Subcutaneous abdominal adipose tissue (tissue), 5 donors: ENCODE data around the gene SCN4A.
"Not testable (repeated sequence)": the region's sequence is repeated elsewhere in the genome, so short reads cannot be mapped to it uniquely, and the experiment has no call there.

Experiments
- H3K27ac ChIP-seq: one replicate; pipeline ENCODE4 v1.7.0; 2013; ENCODE audit warnings: low read depth, mild to moderate bottlenecking, inconsistent platforms, low read length, moderate library complexity
- H3K27me3 ChIP-seq, 5 donors: one replicate each; pipeline ENCODE4 v1.7.0; 2013; ENCODE audit warnings: low read length in 5 of 5, inconsistent platforms in 1 of 5; ENCODE audit not compliant: control insufficient read depth in 5 of 5, insufficient read depth in 4 of 5
- H3K36me3 ChIP-seq, 5 donors: one replicate each; pipeline ENCODE4 v1.7.0; 2013; ENCODE audit warnings: low read length in 5 of 5; ENCODE audit not compliant: control insufficient read depth in 5 of 5, insufficient read depth in 5 of 5
- H3K4me1 ChIP-seq, 5 donors: one replicate each; pipeline ENCODE4 v1.7.0; 2013; ENCODE audit warnings: low read length in 5 of 5, mild to moderate bottlenecking in 3 of 5, moderate library complexity in 1 of 5; ENCODE audit not compliant: control insufficient read depth in 5 of 5, insufficient read depth in 5 of 5
- H3K4me3 ChIP-seq, 5 donors: one replicate each; pipeline ENCODE4 v1.7.0; 2013; ENCODE audit warnings: low read length in 5 of 5, low read depth in 1 of 5
- H3K9ac ChIP-seq, 5 donors: one replicate each; pipeline ENCODE4 v1.7.0; 2013; ENCODE audit warnings: low read length in 5 of 5, mild to moderate bottlenecking in 4 of 5, moderate library complexity in 3 of 5
- H3K9me3 ChIP-seq, 5 donors: one replicate each; pipeline ENCODE4 v1.7.0; 2013; ENCODE audit warnings: low read length in 5 of 5; ENCODE audit not compliant: control insufficient read depth in 5 of 5
- donor health status: healthy.
- donor health status: healthy.
- donor health status: healthy.
- donor health status: healthy.
- donor health status: healthy.

Gene SCN4A

DNA sequence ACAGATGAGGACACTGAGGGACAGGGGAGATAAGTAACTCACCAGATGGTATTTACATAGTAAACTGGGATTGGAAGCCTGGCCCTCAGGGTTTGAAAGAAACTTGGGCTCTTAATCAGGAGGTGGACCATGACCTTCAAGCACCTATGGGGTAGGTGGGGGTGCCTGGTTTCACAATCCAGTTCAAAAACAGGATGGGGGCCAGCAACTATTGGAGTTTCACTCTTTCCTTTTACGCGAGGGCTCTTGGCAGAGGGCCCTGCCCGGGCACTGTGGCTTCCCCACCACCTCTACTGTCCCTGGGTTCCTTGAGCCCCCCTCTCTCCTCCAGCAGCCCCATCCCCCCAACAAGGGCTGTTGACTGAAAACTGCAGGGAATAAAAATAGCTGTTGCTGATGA, 14.1 kb upstream of the SCN4A start:
- H3K4me1 ChIP-seq: peaks cover 12 to 84% (median 57%) of the 10 kb centered on the region in 5 donors
- peaks cover 0 to 13% (median 7%) of the 10 kb centered on the region in 5 donors for H3K27me3 ChIP-seq
- H3K9me3 ChIP-seq: peaks cover 0 to 2% (median 0%) of the 10 kb centered on the region in 5 donors
- H3K36me3 ChIP-seq: no peaks in the 10 kb centered on the region
- no peak overlapping the region for H3K4me3 ChIP-seq
- peak overlapping the region; percentile 54 for H3K27ac ChIP-seq
- peak overlapping the region in 1 of 5 donors; percentile 23 for H3K9ac ChIP-seq

DNA sequence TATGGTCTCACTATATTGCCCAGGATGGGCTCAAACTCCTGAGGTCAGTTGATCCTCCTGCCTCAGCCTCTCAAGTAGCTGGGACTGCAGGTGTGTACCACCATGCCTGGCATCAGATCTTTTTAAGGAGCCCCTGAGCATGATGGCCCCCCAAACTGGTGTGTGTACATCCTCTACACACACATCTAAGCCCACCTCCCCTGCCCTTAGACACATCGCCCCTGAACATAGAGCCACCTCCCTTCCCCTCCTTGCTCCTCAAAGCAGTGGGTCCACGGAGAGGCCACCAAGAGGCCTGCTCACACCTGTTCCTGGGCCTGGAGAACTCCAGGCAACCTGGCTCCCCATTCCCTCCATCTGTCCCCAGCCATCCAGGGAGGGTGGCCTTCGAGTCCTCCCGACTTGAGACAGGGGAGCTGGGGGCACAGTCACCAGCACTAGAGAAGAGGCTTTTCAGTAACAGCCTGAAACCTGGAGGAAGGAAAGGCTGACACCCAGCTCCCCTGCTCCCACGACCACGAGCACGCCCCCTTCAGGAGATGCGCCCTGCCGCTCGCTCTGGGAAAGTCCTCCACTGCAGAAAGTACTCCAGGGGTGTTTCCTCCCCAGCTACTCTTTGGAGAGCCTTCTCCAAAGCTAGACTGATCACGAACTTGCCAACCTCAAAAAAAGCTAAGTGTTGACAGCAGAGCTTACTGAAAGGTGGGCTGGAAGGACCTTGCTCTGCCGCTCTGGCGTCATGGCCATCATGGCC, 12.8 kb upstream of the SCN4A start:
- no peak overlapping the region for H3K4me3 ChIP-seq
- H3K9me3 ChIP-seq: peaks cover 0 to 5% (median 0%) of the 10 kb centered on the region in 5 donors
- H3K36me3 ChIP-seq: no peaks in the 10 kb centered on the region
- peak overlapping the region in 2 of 5 donors; percentile 38 to 63 for H3K9ac ChIP-seq
- H3K27me3 ChIP-seq: peaks cover 0 to 10% (median 4%) of the 10 kb centered on the region in 5 donors
- H3K27ac ChIP-seq: peak overlapping the region; percentile 84
- peaks cover 10 to 85% (median 58%) of the 10 kb centered on the region in 5 donors for H3K4me1 ChIP-seq

- H3K36me3 ChIP-seq: no peaks in the 10 kb centered on the region
- peaks cover 0 to 3% (median under 1%) of the 10 kb centered on the region in 5 donors for H3K27me3 ChIP-seq
- H3K9ac ChIP-seq: peak overlapping the region in 1 of 5 donors; percentile 46
- H3K4me1 ChIP-seq: peaks cover 8 to 85% (median 59%) of the 10 kb centered on the region in 5 donors
- no peak overlapping the region for H3K4me3 ChIP-seq
- H3K9me3 ChIP-seq: peaks cover 0 to 5% (median 0%) of the 10 kb centered on the region in 5 donors
- H3K27ac ChIP-seq: peak overlapping the region; percentile 84
These were observed 12.1 kb upstream of the SCN4A start for GRCh38 chr17:63984651-63985386.

GRCh38 chr17:63984236-63984635, 11.5 kb upstream of the SCN4A start:
- H3K9ac ChIP-seq: peak overlapping the region in 1 of 5 donors; percentile 46
- H3K4me3 ChIP-seq: no peak overlapping the region
- H3K27ac ChIP-seq: peak overlapping the region; percentile 84

GRCh38 chr17:63983320-63983719, 10.6 kb upstream of the SCN4A start:
- Histone ChIP-seq H3K9me3 (peaks cover 0 to 5% (median 0%) of the 10 kb centered on the region in 5 donors), H3K27ac (peak overlapping the region; percentile 84), H3K9ac (peak overlapping the region in 1 of 5 donors; percentile 43), H3K27me3 (peaks cover 0 to 2% (median 0%) of the 10 kb centered on the region in 5 donors), H3K4me3 (peak overlapping the region in 1 of 5 donors; percentile 6), H3K4me1 (peaks cover 8 to 86% (median 56%) of the 10 kb centered on the region in 5 donors), H3K36me3 (no peaks in the 10 kb centered on the region)

More at GRCh38 chr17:63984236-63984635, 11.5 kb upstream of the SCN4A start:
- H3K4me1 ChIP-seq: peaks cover 8 to 85% (median 59%) of the 10 kb centered on the region in 5 donors
- peaks cover 0 to 5% (median 0%) of the 10 kb centered on the region in 5 donors for H3K9me3 ChIP-seq
- no peaks in the 10 kb centered on the region for H3K36me3 ChIP-seq
- H3K27me3 ChIP-seq: peaks cover 0 to 2% (median 0%) of the 10 kb centered on the region in 5 donors

- Histone ChIP-seq H3K9ac (peak overlapping the region in 1 of 5 donors; percentile 43), H3K4me3 (peak overlapping the region in 1 of 5 donors; percentile 6), H3K4me1 (peaks cover 8 to 84% (median 51%) of the 10 kb centered on the region in 5 donors), H3K27ac (peak overlapping the region; percentile 84)
- H3K9me3 ChIP-seq, H3K36me3 ChIP-seq, H3K27me3 ChIP-seq: not testable (repeated sequence)
These were observed 9.9 kb upstream of the SCN4A start for GRCh38 chr17:63982641-63983040.

DNA sequence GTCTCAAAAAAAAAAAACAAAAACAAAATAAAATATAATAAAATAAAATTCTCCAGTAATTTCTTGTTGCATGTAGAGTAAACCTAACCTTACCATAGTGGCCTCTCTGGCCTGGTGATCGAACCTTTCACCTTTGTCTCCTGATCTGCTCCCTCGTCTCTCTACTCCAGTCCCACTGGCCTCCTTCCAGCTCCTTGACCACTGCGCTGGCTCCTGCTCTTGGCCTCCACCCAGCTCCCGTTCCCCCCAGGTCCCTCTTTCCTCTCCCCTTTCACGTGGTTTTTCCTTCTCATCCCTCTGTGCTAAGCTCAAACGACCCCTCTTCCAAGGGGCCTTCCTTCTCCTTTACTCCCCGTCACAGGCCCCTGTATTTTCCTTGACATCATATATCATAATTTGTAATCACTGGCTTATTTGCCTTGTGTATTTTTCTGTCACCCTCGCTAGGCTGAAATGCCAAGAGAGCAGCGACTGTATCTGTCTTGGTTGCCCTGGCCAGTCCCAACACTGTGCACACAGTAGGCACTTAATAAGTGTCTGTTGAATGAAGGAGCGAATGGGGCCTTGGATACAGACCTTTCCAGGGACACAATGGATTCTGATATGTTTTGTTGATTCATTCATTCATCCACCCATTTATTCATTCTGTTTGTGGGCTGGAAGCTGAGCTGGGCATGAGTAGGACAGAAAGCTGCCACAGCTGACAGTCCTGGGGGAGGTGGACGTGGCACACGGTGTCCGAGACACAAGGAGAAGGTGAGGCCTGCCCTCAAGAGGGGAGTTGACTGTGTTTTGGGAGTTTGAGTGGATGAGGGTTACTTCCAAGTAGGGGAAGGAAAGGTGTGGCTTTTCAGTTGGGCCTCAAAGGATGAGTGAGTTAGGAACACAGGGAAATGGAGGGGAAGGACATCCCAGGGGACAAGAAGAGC, 5.8 kb upstream of the SCN4A start:
- Histone ChIP-seq H3K4me3 (no peak overlapping the region), H3K36me3 (no peaks in the 10 kb centered on the region), H3K9ac (no peak overlapping the region), H3K4me1 (peaks cover 0 to 81% (median 22%) of the 10 kb centered on the region in 5 donors), H3K27me3 (peaks cover 0 to 15% (median 6%) of the 10 kb centered on the region in 5 donors), H3K9me3 (peaks cover 0 to 5% (median 0%) of the 10 kb centered on the region in 5 donors), H3K27ac (peak overlapping the region; percentile 37)

GRCh38 chr17:63976702-63977101, 4.0 kb upstream of the SCN4A start:
- Histone ChIP-seq H3K27ac (no peak overlapping the region), H3K9ac (no peak overlapping the region), H3K36me3 (no peaks in the 10 kb centered on the region), H3K9me3 (peaks cover 0 to 2% (median 0%) of the 10 kb centered on the region in 5 donors), H3K4me1 (peaks cover 0 to 71% (median 14%) of the 10 kb centered on the region in 5 donors), H3K27me3 (peaks cover 0 to 15% (median 6%) of the 10 kb centered on the region in 5 donors), H3K4me3 (no peak overlapping the region)

GRCh38 chr17:63975541-63976092, 2.9 kb upstream of the SCN4A start:
- Histone ChIP-seq H3K27me3 (peaks cover 0 to 15% (median 6%) of the 10 kb centered on the region in 5 donors), H3K9me3 (no peaks in the 10 kb centered on the region), H3K4me3 (no peak overlapping the region), H3K27ac (no peak overlapping the region), H3K4me1 (peaks cover 0 to 64% (median 11%) of the 10 kb centered on the region in 5 donors), H3K9ac (no peak overlapping the region), H3K36me3 (no peaks in the 10 kb centered on the region)
